Trophoblast cell (in vitro differentiated cells and primary cell): ENCODE results near the gene MRGPRF.
A peak's percentile ranks its signal among the peaks of the same experiment; 100 is the strongest.
"Not testable (repeated sequence)": the region's sequence is repeated elsewhere in the genome, so short reads cannot be mapped to it uniquely, and the experiment has no call there.

Source experiments
- DNase-seq, 2 donors: peaks; one replicate each; pipeline ENCODE4 v3.0.0-alpha.2; 2016
- H2AFZ ChIP-seq: 2 replicates; pipeline ENCODE4 v1.6.1; 2013; ENCODE audit warnings: low read length, moderate library complexity, mild to moderate bottlenecking; ENCODE audit not compliant: insufficient read depth, poor library complexity
- H2AK5ac ChIP-seq: 2 replicates; pipeline ENCODE4 v1.6.1; 2013; ENCODE audit warnings: mild to moderate bottlenecking, low read length
- H2BK120ac ChIP-seq: 2 replicates; pipeline ENCODE4 v1.6.1; 2013; ENCODE audit warnings: low read length, mild to moderate bottlenecking, moderate library complexity; ENCODE audit not compliant: insufficient read depth, poor library complexity
- H2BK12ac ChIP-seq: 2 replicates; pipeline ENCODE4 v1.6.1; 2013; ENCODE audit warnings: mild to moderate bottlenecking, low read length, moderate library complexity
- H2BK5ac ChIP-seq: 2 replicates; pipeline ENCODE4 v1.6.1; 2013; ENCODE audit warnings: low read length, low read depth, moderate library complexity, mild to moderate bottlenecking; ENCODE audit not compliant: poor library complexity
- H3K14ac ChIP-seq: 2 replicates; pipeline ENCODE4 v1.6.1; 2013; ENCODE audit warnings: mild to moderate bottlenecking, low read length
- H3K18ac ChIP-seq: 2 replicates; pipeline ENCODE4 v1.6.1; 2013; ENCODE audit warnings: mild to moderate bottlenecking, low read length
- H3K23ac ChIP-seq: 2 replicates; pipeline ENCODE4 v1.6.1; 2013; ENCODE audit warnings: low read length
- H3K27ac ChIP-seq: 2 replicates; pipeline ENCODE4 v1.5.1; 2013; ENCODE audit warnings: low read depth, mild to moderate bottlenecking, inconsistent platforms, low read length, moderate library complexity
- H3K27me3 ChIP-seq: 2 replicates; pipeline ENCODE4 v1.6.1; 2013; ENCODE audit warnings: inconsistent platforms, mild to moderate bottlenecking, low read length, moderate library complexity; ENCODE audit not compliant: insufficient read depth
- H3K36me3 ChIP-seq, 2 experiments: 1 replicate in 1 of 2; 2 replicates in 1 of 2; pipeline ENCODE4 v1.6.1; 2013; ENCODE audit warnings: low read length in 2 of 2, mild to moderate bottlenecking in 2 of 2, moderate library complexity in 1 of 2; ENCODE audit not compliant: insufficient read depth in 2 of 2, control insufficient read depth in 1 of 2
- H3K4ac ChIP-seq: 2 replicates; pipeline ENCODE4 v1.6.1; 2013; ENCODE audit warnings: low read depth, mild to moderate bottlenecking, low read length, moderate library complexity
- H3K4me1 ChIP-seq, 2 experiments: 1 replicate in 1 of 2; 2 replicates in 1 of 2; pipeline ENCODE4 v1.6.1; 2013; ENCODE audit warnings: low read length in 2 of 2, mild to moderate bottlenecking in 2 of 2, moderate library complexity in 1 of 2; ENCODE audit not compliant: insufficient read depth in 2 of 2, control insufficient read depth in 1 of 2
- H3K4me2 ChIP-seq: 2 replicates; pipeline ENCODE4 v1.6.1; 2013; ENCODE audit warnings: inconsistent platforms, mild to moderate bottlenecking, low read length, moderate library complexity
- H3K4me3 ChIP-seq: 2 replicates; pipeline ENCODE4 v1.5.1; 2013; ENCODE audit warnings: mild to moderate bottlenecking, low read depth, low read length, inconsistent platforms
- H3K79me1 ChIP-seq: one replicate; pipeline ENCODE4 v1.6.1; 2013; ENCODE audit warnings: low read length
- H3K79me2 ChIP-seq: 2 replicates; pipeline ENCODE4 v1.6.1; 2013; ENCODE audit warnings: low read length, mild to moderate bottlenecking; ENCODE audit not compliant: control insufficient read depth, insufficient read depth, poor library complexity
- H3K9ac ChIP-seq: 2 replicates; pipeline ENCODE4 v1.6.1; 2013; ENCODE audit warnings: mild to moderate bottlenecking, low read length
- H3K9me3 ChIP-seq: 2 replicates; pipeline ENCODE4 v1.6.1; 2013; ENCODE audit warnings: low read depth, mild to moderate bottlenecking, control low read depth, inconsistent platforms, low read length; ENCODE audit not compliant: insufficient read depth
- H4K12ac ChIP-seq: 2 replicates; pipeline ENCODE4 v1.6.1; 2013; ENCODE audit warnings: low read depth, mild to moderate bottlenecking, low read length, moderate library complexity
- H4K8ac ChIP-seq: 2 replicates; pipeline ENCODE4 v1.6.1; 2013; ENCODE audit warnings: low read depth, mild to moderate bottlenecking, low read length, moderate library complexity
- H4K91ac ChIP-seq: one replicate; pipeline ENCODE4 v1.6.1; 2013; ENCODE audit warnings: low read depth, mild to moderate bottlenecking, low read length, moderate library complexity
- WGBS: extraction: QIAGEN DNeasy Blood & Tissue Kit; methylation state at CpG from one replicate; pipeline ENCODE4 v1.1.7; 2013; ENCODE audit warnings: missing lambda C conversion rate; ENCODE audit not compliant: insufficient read length, insufficient coverage; ENCODE audit errors: extremely low coverage; 5-methylcytosine and 5-hydroxymethylcytosine counted together

The MRGPRF gene

GRCh38 chr11:69001243-69002081 is 11.6 kb downstream of the MRGPRF start:
- no peak overlapping the region for H2BK120ac ChIP-seq
- no peaks in the 10 kb centered on the region for H3K4me1 ChIP-seq
- no peak overlapping the region for H3K27ac ChIP-seq
- peaks cover 2% of the 10 kb centered on the region for H3K9me3 ChIP-seq
- H3K18ac ChIP-seq: no peak overlapping the region
- no peak overlapping the region for H3K9ac ChIP-seq
- no peaks in the 10 kb centered on the region for H3K79me2 ChIP-seq
- H4K12ac ChIP-seq: no peak overlapping the region
- H3K4me3 ChIP-seq: no peak overlapping the region
- no peak for DNase-seq
- H3K14ac ChIP-seq: no peak overlapping the region
- H3K27me3 ChIP-seq: no peaks in the 10 kb centered on the region
- H3K4me2 ChIP-seq: no peak overlapping the region
- no peak overlapping the region for H2AK5ac ChIP-seq
- H2BK5ac ChIP-seq: no peak overlapping the region
- no peak overlapping the region for H3K4ac ChIP-seq
- no peak overlapping the region for H2AFZ ChIP-seq
- H4K8ac ChIP-seq: no peak overlapping the region
- H3K23ac ChIP-seq: no peak overlapping the region
- no peaks in the 10 kb centered on the region for H3K36me3 ChIP-seq
- H4K91ac ChIP-seq: no peak overlapping the region
- no peaks in the 10 kb centered on the region for H3K79me1 ChIP-seq
- no CpG with 5 or more reads among the region's 23 CpGs for WGBS
- H2BK12ac ChIP-seq: no peak overlapping the region

- H4K91ac ChIP-seq: no peak overlapping the region
- no peaks in the 10 kb centered on the region for H3K4me1 ChIP-seq
- no peaks in the 10 kb centered on the region for H3K36me3 ChIP-seq
- DNase-seq: peak in 1 of 2 donors; percentile 37
- H4K12ac ChIP-seq: no peak overlapping the region
- H3K9ac ChIP-seq: no peak overlapping the region
- WGBS: no CpG with 5 or more reads among the region's 8 CpGs
- no peak overlapping the region for H3K4me2 ChIP-seq
- no peaks in the 10 kb centered on the region for H3K79me2 ChIP-seq
- no peaks in the 10 kb centered on the region for H3K79me1 ChIP-seq
- H2BK12ac ChIP-seq: no peak overlapping the region
- H3K9me3 ChIP-seq: peaks cover 2% of the 10 kb centered on the region
- no peaks in the 10 kb centered on the region for H3K27me3 ChIP-seq
- no peak overlapping the region for H2BK120ac ChIP-seq
- no peak overlapping the region for H2AFZ ChIP-seq
- H3K4me3 ChIP-seq: no peak overlapping the region
- H4K8ac ChIP-seq: no peak overlapping the region
- no peak overlapping the region for H3K23ac ChIP-seq
- no peak overlapping the region for H3K18ac ChIP-seq
- no peak overlapping the region for H3K4ac ChIP-seq
- H2AK5ac ChIP-seq: no peak overlapping the region
- no peak overlapping the region for H3K27ac ChIP-seq
- no peak overlapping the region for H3K14ac ChIP-seq
- no peak overlapping the region for H2BK5ac ChIP-seq
Observed at GRCh38 chr11:69000831-69001242, 12.2 kb downstream of the MRGPRF start.

- H2BK5ac ChIP-seq: no peak overlapping the region
- H3K14ac ChIP-seq: no peak overlapping the region
- no peak overlapping the region for H2BK12ac ChIP-seq
- H3K36me3 ChIP-seq: no peaks in the 10 kb centered on the region
- H3K4me1 ChIP-seq: no peaks in the 10 kb centered on the region
- DNase-seq: no peak
- H3K27me3 ChIP-seq: no peaks in the 10 kb centered on the region
- H2BK120ac ChIP-seq: no peak overlapping the region
- no peak overlapping the region for H3K4me2 ChIP-seq
- no peaks in the 10 kb centered on the region for H3K79me2 ChIP-seq
- H4K8ac ChIP-seq: no peak overlapping the region
- no peak overlapping the region for H3K4me3 ChIP-seq
- no peak overlapping the region for H2AFZ ChIP-seq
- H3K4ac ChIP-seq: no peak overlapping the region
- H4K12ac ChIP-seq: no peak overlapping the region
- no peak overlapping the region for H3K18ac ChIP-seq
- no peak overlapping the region for H4K91ac ChIP-seq
- H3K9ac ChIP-seq: no peak overlapping the region
- H2AK5ac ChIP-seq: no peak overlapping the region
- no CpG with 5 or more reads among the region's 5 CpGs for WGBS
- H3K27ac ChIP-seq: no peak overlapping the region
- no peaks in the 10 kb centered on the region for H3K79me1 ChIP-seq
- H3K9me3 ChIP-seq: peaks cover 2% of the 10 kb centered on the region
- H3K23ac ChIP-seq: no peak overlapping the region
Observed at GRCh38 chr11:69000391-69000790, 12.7 kb downstream of the MRGPRF start.

GRCh38 chr11:68999748-69000355 is 13.2 kb downstream of the MRGPRF start:
- not testable (repeated sequence) for H2BK5ac ChIP-seq, H3K4me1 ChIP-seq, H4K8ac ChIP-seq, DNase-seq, H4K12ac ChIP-seq, H3K4me2 ChIP-seq, H3K4ac ChIP-seq, H3K23ac ChIP-seq, H3K79me1 ChIP-seq, H3K14ac ChIP-seq, H3K27me3 ChIP-seq, H3K27ac ChIP-seq, H2AFZ ChIP-seq, H2BK120ac ChIP-seq, H3K79me2 ChIP-seq, H3K9me3 ChIP-seq, H2AK5ac ChIP-seq, H3K4me3 ChIP-seq, H3K18ac ChIP-seq, H4K91ac ChIP-seq, H2BK12ac ChIP-seq, H3K36me3 ChIP-seq, H3K9ac ChIP-seq
- WGBS: no CpG with 5 or more reads among the region's 12 CpGs
